HEK293T (cell line): ENCODE data around the gene KCNMA1.
"Not testable (repeated sequence)": the region's sequence is repeated elsewhere in the genome, so short reads cannot be mapped to it uniquely, and the experiment has no call there.

Source experiments
- CTCF ChIA-PET: fragments of 350-600 bp; formaldehyde crosslinking; extraction: SDS; loops from one replicate; lab custom pipeline; 2021; ENCODE audit warnings: antibody characterized with exemption, inconsistent platforms; lab: Yijun Ruan, JAX
- POLR2A ChIA-PET: fragments of 350-600 bp; formaldehyde crosslinking; extraction: SDS; loops from one replicate; lab custom pipeline; 2020; ENCODE audit warnings: antibody characterized with exemption, inconsistent platforms; lab: Yijun Ruan, JAX
- DNase-seq: peaks from one replicate; pipeline ENCODE4 v3.0.0; 2012; ENCODE audit warnings: mixed read lengths; ENCODE audit errors: extremely low spot score
- ARNT ChIP-seq: fragments of 450-650 bp; IDR thresholded peaks from 2 replicates; pipeline ENCODE4 v1.6.1; 2017; ENCODE audit warnings: mild to moderate bottlenecking
- BHLHE40 ChIP-seq: fragments of 450-650 bp; IDR thresholded peaks from 2 replicates; pipeline ENCODE4 v1.6.1; 2016; ENCODE audit warnings: mild to moderate bottlenecking, moderate library complexity, borderline replicate concordance
- CTBP1 ChIP-seq: fragments of 450-650 bp; IDR thresholded peaks from 2 replicates; pipeline ENCODE4 v1.6.1; 2016; ENCODE audit warnings: borderline replicate concordance
- ELF4 ChIP-seq: fragments of 450-650 bp; IDR thresholded peaks from 2 replicates; pipeline ENCODE4 v1.6.1; 2017; ENCODE audit warnings: antibody characterized with exemption
- FOXA1 ChIP-seq: fragments of 450-650 bp; IDR thresholded peaks from 2 replicates; pipeline ENCODE4 v1.6.1; 2016; ENCODE audit warnings: mild to moderate bottlenecking
- FOXK2 ChIP-seq: fragments of 450-650 bp; IDR thresholded peaks from 2 replicates; pipeline ENCODE4 v1.6.1; 2016; ENCODE audit warnings: mild to moderate bottlenecking
- FOXM1 ChIP-seq: fragments of 450-650 bp; IDR thresholded peaks from 2 replicates; pipeline ENCODE4 v1.6.1; 2017; ENCODE audit warnings: mild to moderate bottlenecking, borderline replicate concordance
- HDGF ChIP-seq: fragments of 450-650 bp; IDR thresholded peaks from 2 replicates; pipeline ENCODE4 v1.6.1; 2017; ENCODE audit warnings: antibody characterized with exemption, borderline replicate concordance
- L3MBTL2 ChIP-seq: fragments of 450-650 bp; conservative IDR thresholded peaks from 2 replicates; pipeline ENCODE4 v1.6.1; 2016; ENCODE audit warnings: mild to moderate bottlenecking
- LEF1 ChIP-seq: fragments of 450-650 bp; IDR thresholded peaks from 2 replicates; pipeline ENCODE4 v1.6.1; 2017; ENCODE audit warnings: mild to moderate bottlenecking, borderline replicate concordance
- NFRKB ChIP-seq: fragments of 450-650 bp; IDR thresholded peaks from 2 replicates; pipeline ENCODE4 v1.6.1; 2016; ENCODE audit warnings: mild to moderate bottlenecking, moderate library complexity
- PKNOX1 ChIP-seq: fragments of 450-650 bp; IDR thresholded peaks from 2 replicates; pipeline ENCODE4 v1.6.1; 2016
- SP1 ChIP-seq: fragments of 450-650 bp; IDR thresholded peaks from 2 replicates; pipeline ENCODE4 v1.6.1; 2017
- SUZ12 ChIP-seq: fragments of 450-650 bp; IDR thresholded peaks from 2 replicates; pipeline ENCODE4 v1.6.1; 2016; ENCODE audit warnings: mild to moderate bottlenecking
- TARDBP ChIP-seq: fragments of 450-650 bp; IDR thresholded peaks from 2 replicates; pipeline ENCODE4 v1.6.1; 2016
- ZNF384 ChIP-seq: fragments of 450-650 bp; IDR thresholded peaks from 2 replicates; pipeline ENCODE4 v1.6.1; 2016

Gene KCNMA1

GRCh38 chr10:77529050-77529576 lies 108.5 kb downstream of the KCNMA1 start:
- ChIA-PET POLR2A (no interaction called here), CTCF (no interaction called here)
- no peak for TF ChIP-seq ELF4
- DNase-seq, result no peak

- POLR2A ChIA-PET, result no interaction called here
- no peak for DNase-seq
- CTCF ChIA-PET, result no interaction called here
- TF ChIP-seq CTBP1, result no peak
- no peak for TF ChIP-seq SP1
- no peak for TF ChIP-seq ARNT
- TF ChIP-seq L3MBTL2, result no peak
- no peak for TF ChIP-seq TARDBP
- no peak for TF ChIP-seq LEF1
- no peak for TF ChIP-seq NFRKB
- TF ChIP-seq SUZ12, result no peak
- no peak for TF ChIP-seq FOXM1
- no peak for TF ChIP-seq FOXA1
- no peak for TF ChIP-seq BHLHE40
- TF ChIP-seq ZNF384, result no peak
- TF ChIP-seq PKNOX1, result no peak
- no peak for TF ChIP-seq ELF4
- TF ChIP-seq FOXK2, result no peak
These were observed 109.8 kb downstream of the KCNMA1 start for GRCh38 chr10:77527839-77528238.

- TF ChIP-seq FOXK2, result no peak
- TF ChIP-seq LEF1, result no peak
- no peak for TF ChIP-seq ELF4
- no peak for TF ChIP-seq TARDBP
- TF ChIP-seq ARNT, result no peak
- no peak for TF ChIP-seq FOXM1
- POLR2A ChIA-PET, result no interaction called here
These were observed 110.6 kb downstream of the KCNMA1 start for GRCh38 chr10:77526868-77527617.

GRCh38 chr10:77524281-77524711 lies 113.3 kb downstream of the KCNMA1 start:
- POLR2A ChIA-PET, result no interaction called here
- CTCF ChIA-PET, result interaction anchor here (1.1 kb wide), 1 partner anchor 79 kb away, joined by 3 read pairs; no protein-coding TSS in a partner anchor
- DNase-seq, result no peak
- no peak for TF ChIP-seq HDGF

More at GRCh38 chr10:77526868-77527617, 110.6 kb downstream of the KCNMA1 start:
- CTCF ChIA-PET, result no interaction called here
- no peak for DNase-seq

GRCh38 chr10:77522268-77522809 lies 115.3 kb downstream of the KCNMA1 start:
- no peak for DNase-seq
- CTCF ChIA-PET, result interaction anchor here (1.0 to 1.3 kb wide), 3 partner anchors 9 to 11 kb away, joined by 3 to 4 read pairs (median 3); no protein-coding TSS in a partner anchor
- POLR2A ChIA-PET, result interaction anchor here (1.4 kb wide), 1 partner anchor 9 kb away, joined by 3 read pairs; no protein-coding TSS in a partner anchor
- TF ChIP-seq FOXA1, result no peak

GRCh38 chr10:77520995-77521394 lies 116.6 kb downstream of the KCNMA1 start:
- CTCF ChIA-PET, result no interaction called here
- POLR2A ChIA-PET, result no interaction called here
- no peak for DNase-seq
- TF ChIP-seq FOXM1 (no peak), ELF4 (no peak), LEF1 (no peak), FOXA1 (no peak), CTBP1 (no peak), SP1 (no peak), HDGF (no peak), BHLHE40 (no peak), NFRKB (no peak)

GRCh38 chr10:77520290-77520689 lies 117.3 kb downstream of the KCNMA1 start:
- ChIA-PET CTCF (no interaction called here), POLR2A (no interaction called here)
- DNase-seq, result no peak
- TF ChIP-seq ZNF384 (no peak), SP1 (no peak), ELF4 (no peak), HDGF (no peak), SUZ12 (no peak), PKNOX1 (no peak), NFRKB (no peak), FOXK2 (no peak), ARNT (no peak), TARDBP (no peak), BHLHE40 (no peak), FOXA1 (no peak), FOXM1 (no peak), LEF1 (no peak), L3MBTL2 (no peak)

- CTCF ChIA-PET, DNase-seq, POLR2A ChIA-PET: not testable (repeated sequence)
These were observed 117.8 kb downstream of the KCNMA1 start for GRCh38 chr10:77519791-77520190.
